ENCODE results near the gene NUP54.

DNA sequence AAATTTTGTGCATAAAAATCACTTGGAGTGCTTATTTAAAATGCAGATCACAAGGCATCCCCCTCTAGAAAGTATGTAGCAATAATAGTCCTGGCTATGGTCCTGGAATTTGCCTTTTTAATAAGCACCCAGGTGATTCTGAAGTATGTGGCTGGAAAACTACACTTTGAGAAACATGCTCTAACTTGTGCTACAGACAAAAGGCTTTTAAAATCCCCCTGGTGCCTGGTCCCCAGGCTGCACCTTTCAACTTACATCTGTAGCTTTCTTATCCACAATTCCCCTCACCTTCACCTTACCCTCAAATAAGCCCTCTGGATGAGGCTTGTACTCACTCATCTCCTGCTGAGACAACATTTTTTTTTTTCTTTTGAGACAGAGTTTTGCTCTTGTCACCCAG lies 52.6 kb downstream of the NUP54 start:
- TF ChIP-seq POLR2A (IDR thresholded peaks at IDR 0.05; ENCODE audit: low read depth, low read length) = no peak
- no peak for TF ChIP-seq POLR2AphosphoS5 (IDR thresholded peaks at IDR 0.05; ENCODE audit: low read depth, low read length)
- TF ChIP-seq TAF1 (IDR thresholded peaks at IDR 0.05; ENCODE audit: low read depth, low read length) = no peak
- TF ChIP-seq PAX5 (IDR thresholded peaks at IDR 0.05; ENCODE audit: insufficient read depth, low read length, severe bottlenecking) = no peak
